GM19468 (cell line): ENCODE measurements around the gene FGD3.
"Not testable (repeated sequence)": the region's sequence is repeated elsewhere in the genome, so short reads cannot be mapped to it uniquely, and the experiment has no call there.

Source experiments
- ATAC-seq: cut with Tn5 transposase; IDR thresholded peaks from one replicate; pipeline ENCODE4 v1.9.1; 2021; ENCODE audit warnings: mild to moderate bottlenecking, moderate library complexity, moderate number of reproducible peaks; ENCODE audit not compliant: unreplicated experiment; ENCODE audit errors: extremely low read depth

Gene FGD3, protein sequence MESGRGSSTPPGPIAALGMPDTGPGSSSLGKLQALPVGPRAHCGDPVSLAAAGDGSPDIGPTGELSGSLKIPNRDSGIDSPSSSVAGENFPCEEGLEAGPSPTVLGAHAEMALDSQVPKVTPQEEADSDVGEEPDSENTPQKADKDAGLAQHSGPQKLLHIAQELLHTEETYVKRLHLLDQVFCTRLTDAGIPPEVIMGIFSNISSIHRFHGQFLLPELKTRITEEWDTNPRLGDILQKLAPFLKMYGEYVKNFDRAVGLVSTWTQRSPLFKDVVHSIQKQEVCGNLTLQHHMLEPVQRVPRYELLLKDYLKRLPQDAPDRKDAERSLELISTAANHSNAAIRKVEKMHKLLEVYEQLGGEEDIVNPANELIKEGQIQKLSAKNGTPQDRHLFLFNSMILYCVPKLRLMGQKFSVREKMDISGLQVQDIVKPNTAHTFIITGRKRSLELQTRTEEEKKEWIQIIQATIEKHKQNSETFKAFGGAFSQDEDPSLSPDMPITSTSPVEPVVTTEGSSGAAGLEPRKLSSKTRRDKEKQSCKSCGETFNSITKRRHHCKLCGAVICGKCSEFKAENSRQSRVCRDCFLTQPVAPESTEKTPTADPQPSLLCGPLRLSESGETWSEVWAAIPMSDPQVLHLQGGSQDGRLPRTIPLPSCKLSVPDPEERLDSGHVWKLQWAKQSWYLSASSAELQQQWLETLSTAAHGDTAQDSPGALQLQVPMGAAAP

DNA sequence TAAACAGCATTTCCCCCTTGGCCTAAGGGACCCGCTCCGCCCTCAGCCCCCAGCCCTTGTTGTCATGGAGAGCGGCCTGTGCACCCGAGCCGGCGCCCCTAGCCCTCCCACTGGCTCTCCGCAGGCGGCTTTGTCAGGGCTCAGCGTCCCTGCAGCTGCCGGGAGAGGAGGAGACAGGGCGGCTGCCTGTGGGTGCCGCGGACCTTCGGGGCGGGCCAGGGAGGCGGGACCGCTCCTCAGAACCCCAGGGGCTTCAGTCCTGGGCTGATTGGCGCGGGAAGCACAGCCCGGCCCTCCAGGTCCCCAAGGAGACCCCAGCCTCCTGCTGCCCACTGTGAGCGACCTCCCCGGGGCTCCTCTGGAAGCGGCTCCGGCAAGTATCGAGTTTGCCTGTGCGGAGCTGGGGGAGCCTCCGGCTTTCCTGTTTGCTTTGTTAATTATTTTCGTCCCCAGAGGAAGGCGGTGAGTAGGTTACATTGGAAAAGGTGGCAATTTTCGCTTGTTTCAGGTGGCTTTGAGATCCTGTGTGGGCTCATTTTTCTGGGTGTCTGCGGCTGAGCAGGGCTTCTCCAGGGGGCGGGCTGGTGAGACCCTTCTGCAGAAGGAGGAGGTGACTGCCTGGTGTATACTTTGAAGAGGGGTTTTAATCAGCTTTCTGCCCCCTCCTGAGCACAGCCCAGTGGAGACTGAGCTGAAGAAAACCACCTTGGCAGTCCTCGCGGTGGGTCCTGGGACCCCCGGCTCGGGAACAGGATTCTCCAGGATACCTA lies at the start of gene FGD3:
TSS of gene FGD3 (plus strand) at position 256 of the 770 bp plus-strand sequence. CDS start 28,734 bp downstream, outside the sequence.
- ATAC-seq, result no peak

DNA sequence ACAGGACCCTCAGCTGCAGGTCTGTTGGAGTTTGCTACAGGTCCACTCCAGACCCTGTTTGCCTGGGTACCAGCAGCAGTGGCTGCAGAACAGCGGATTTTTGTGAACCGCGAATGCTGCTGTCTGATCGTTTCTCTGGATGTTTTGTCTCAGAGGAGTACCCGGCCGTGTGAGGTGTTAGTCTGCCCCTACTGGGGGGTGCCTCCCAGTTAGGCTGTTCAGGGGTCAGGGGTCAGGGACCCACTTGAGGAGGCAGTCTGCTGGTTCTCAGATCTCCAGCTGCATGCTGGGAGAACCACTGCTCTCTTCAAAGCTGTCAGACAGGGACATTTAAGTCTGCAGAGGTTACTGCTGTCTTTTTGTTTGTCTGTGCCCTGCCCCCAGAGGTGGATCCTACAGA lies 42.2 kb upstream of the FGD3 start:
- not testable (repeated sequence) for ATAC-seq

DNA sequence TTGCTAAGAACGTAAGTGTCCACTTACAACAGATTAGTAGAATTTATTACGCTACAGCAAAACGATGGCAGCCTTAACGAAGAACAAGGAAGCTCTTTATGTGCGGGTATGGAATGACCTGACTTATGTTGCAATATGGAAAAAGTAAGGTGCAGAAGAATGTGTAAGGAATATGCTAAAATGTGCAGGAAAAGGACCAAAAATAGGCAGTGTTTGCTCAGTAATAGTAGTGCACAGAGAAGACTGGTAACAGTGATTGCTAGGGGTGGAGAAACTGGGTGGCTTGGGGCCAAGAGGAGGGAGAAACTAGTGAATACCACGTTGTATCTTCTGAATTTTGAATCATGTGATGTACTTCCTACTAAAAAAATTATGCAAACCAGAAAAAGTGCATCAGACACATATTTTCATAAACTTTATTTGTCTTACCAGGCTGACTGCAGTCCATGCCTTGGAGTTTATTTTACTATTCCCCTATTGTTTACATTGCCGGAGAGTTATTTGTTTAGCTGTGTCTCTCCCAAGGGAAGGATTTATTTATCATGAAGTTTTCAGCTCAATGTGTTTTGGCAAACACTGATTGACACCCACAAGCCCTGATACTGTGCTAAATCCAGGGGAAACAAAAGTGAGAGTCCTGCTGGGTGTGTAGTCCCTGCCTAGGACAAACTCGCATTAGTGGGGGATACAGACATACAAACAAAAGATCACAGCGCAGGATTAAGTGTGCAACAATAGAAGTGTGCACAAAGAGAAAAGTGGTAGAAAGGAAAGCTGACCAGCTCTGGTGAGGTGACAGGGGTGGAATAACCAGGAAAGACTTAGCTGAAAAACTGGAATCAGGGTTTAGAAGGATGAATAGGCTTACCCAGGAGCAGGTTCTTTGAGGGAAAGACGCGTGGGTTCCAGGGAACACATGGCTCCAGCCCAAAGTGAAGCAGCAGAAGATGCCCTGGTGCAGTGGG lies 35.5 kb upstream of the FGD3 start:
- no peak for ATAC-seq

DNA sequence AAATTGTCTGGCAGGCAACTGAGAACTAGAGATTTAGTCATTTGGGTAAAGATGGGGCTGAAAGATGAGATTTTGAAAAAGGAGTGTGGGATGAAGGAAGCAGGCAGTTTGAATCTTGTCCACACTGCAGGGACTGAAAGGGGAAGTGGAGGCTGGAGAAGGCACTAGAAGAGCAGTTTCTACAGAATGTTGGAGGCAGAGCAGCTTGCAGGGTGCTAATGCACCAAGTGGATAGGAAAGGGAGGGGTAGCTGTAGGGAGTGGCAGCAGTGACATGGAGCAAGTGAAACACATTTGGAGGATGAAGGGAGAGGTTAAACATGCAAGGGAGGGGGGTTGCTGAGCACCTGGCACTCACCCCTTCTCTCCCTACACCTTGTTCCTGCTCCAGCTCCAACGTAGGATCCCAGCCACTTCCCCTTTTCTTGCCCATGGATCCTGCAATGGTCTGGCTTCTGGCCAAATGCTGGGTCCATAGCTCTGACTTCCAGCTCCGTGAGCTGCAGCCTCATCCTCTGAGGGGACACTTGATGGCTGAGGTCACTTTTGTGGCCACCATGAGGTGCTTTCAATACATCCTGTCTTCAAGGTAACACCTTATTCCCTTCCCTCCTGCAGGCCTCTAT lies 30.0 kb upstream of the FGD3 start:
- no peak for ATAC-seq

DNA sequence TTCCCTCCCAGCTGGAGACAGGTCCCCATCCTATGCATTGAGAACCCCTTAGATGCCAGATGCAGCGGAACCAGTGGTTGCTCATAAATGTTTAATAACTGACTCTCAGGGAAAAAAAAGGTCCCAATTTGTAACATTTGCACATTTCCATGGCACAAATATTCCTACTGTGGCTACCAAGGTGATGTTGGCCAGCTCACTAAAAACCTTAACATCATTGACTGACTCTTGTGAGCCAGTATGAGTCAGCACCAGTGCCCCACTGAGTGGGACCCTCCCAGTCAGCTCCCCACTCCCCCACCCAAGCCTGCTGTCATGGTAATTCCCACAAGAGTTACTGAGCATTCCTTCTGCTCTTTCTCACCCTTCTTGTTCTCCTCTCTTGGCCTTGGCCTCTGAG lies 26.9 kb upstream of the FGD3 start:
- ATAC-seq, result no peak

DNA sequence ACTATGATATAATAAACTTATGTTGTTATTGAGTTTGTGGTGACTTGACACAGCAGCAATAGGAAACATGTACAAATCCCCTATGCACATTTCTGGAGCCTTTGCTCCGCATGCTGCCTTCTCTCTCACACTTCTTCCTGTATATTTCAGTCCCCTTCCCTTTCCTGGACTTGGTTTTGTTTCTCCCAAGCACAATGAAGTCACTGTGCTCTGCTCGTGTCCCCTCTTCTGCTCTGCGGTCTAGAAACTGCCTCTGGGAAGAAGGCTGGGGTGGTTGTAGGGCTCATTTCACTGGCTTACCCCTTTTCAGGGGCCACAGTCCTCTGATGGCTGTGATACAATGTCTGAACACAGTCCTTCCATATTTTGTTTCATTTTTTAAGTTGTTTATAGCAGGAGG lies 15.7 kb upstream of the FGD3 start:
- no peak for ATAC-seq

DNA sequence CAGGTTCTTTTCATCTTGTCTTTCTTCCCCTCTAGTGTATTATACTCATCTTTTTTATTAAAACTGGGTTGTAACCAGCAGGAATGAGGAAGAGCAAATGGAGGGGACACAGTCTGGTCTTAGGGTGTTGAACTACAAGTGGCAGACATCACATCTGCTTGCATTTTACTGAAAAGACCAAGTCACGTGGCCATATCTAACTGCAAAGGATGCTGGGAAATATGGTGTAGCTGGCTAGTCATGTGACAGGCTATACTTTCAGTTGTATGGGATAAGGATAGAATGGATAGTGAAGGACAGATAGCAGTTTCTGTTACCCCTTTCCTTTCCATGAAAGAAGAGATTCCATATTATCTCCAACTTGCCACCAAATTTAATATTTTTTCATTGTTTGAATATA lies 13.0 kb upstream of the FGD3 start:
- ATAC-seq, result no peak

DNA sequence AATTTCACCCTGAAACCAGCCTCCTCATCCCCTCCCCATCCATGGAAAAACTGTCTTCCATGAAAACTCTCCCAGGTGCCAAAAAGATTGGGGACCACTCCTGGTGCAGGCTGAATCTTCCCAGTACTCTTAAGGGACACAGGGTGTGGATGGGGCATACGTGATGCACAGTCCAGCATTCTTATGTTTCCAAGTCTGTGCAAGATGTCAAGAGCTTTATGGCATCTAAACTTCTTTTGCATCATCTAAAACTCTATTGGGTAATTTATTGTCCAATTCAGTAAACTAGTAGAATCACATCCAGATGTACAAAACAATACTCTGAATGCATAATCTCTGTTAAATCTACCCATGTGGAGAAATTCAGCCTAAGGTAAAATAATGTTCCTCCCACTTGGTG lies 9.3 kb upstream of the FGD3 start:
- ATAC-seq, result no peak

DNA sequence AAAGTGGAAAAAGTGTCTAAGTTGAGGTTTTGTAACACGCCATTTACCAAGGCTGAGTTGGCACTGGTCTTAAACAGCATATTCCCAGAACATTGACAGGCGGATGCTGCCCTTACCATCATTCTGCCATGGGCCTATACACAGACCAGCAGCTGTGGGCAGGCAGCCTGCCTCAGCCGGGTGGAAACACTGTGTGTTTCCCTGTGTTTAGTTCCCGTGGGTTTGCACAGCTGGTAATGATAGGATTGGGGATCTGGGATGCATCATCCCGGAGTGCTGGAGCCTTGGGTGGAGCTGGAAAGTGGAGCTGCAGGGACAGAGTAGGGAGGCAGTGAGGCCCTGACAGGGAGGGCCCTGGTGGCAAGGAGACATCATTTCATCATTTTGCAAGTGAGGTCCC lies 5.5 kb upstream of the FGD3 start:
- ATAC-seq, result no peak

DNA sequence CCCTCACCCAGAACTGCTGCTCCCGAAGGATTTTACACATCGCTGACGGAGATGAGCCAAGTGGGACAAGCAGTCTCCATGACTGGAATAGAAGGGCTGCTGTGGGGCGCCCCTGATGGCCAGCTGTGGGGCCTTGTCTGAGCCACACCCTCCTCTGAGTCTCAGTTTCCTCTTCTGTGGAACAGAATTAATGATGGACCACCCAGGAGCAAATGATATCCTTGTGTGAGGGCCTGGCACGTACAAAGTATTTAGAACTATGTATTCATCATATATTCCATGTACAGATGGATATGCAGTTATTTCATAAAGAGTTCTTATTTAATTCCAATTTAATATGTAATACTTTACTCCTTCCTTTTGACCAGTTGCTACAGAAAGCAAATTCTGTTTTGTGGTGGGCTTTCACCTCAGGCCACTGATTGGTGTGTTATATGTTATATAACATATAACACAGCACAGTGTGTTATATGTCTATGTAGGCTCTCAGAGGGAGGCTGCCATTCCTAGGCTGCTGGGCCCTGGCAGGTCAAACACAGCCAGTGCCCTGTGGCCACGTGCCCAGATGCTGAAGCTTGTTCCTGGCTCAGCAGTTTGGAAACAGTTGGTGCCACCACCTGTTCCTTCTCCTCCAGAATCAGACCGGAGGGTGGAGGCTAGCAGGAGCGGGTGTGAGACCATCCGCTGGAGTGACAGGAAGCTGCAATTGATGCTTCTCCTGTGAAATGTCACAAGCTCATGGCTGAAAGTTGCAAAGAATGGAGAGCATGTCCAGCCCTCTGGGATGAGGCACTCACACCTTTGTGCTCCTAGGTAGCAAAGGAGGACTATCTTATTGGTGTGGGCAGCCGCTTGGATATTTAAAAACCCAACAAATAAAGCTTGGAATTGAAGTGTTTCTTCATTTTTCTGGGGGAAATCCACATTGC lies 4.4 kb upstream of the FGD3 start:
- ATAC-seq, result no peak

DNA sequence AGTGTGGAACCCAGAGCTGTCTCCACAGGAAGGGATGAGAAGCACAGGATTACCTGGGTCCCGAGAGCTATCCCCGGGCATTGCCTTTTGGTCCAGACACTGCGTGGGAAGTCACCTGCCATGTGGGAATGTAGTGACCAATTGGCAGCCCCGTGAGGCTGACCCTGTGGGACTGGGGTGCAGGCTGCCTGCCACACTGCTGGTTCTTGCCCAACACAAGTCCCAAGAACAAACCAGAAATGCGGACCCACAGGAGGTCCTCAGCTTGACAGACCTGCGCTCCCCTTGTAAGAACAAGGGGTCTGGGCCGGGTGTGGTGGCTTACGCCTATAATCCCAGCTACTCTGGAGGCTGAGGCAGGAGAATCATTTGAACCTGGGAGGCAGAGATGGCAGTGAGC lies 2.4 kb upstream of the FGD3 start:
- no peak for ATAC-seq

DNA sequence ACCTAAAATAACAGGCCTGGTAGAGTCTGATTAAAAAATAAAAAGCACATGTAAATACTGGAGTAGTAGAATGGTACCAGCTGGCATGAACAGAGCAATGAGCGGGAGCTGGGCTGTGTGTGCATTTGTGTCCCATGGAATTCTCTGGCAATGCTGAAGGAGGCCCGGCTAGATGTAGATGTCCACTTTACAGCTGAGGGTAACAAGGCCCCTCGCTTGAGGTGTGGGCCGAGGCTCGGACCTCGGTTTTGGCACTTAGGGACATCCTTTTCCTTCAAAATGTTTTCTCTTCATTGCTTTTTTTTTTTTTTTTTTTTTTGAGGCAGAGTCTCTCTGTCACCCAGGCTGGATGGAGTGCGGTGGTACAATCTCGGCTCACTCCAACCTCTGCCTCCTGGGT lies 1.5 kb upstream of the FGD3 start:
- no peak for ATAC-seq

DNA sequence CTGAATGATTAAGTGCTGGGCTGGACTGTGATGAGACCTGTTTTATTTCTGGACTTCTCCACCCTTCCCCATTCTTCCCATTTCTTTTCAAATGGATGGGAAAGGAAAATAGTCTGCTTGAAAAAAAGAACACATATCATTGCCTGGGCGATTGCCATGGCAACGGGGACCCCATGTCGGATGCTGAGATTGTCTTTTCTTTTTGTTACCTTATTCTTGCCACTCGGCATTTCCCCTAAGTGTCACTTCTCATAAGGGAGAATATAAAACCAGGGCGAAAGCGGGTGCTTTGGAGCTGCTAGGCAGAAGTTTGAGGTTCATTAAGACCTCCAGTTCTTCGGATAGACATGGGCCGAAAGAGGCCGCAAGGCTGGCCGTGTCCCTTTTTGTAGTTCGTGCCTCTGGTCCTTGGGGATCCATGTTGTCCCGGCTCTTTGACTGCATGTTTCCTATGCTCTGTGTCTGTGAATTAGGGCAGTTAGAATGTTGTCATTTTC lies 763 bp downstream of the FGD3 start:
- ATAC-seq, result no peak

DNA sequence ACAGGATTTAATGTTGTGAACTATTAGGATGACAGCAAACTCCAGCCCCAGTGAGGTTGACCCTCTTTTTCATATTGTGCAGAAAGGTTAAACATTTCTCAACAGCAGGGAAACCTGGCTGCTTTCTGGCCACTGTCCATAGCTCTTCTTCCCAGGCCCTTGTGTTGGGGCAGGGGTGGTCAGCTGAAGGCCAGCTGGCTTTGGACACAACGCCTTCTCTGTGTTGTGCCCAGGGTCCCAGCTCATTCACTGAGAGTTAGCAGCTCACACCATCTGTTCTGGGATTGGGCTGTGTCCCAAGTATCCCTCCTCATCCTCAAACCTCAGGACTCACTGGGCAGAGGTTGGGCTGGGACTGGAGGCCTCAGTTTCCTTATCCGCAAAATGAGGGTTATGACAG lies 1.3 kb downstream of the FGD3 start:
- ATAC-seq, result no peak

DNA sequence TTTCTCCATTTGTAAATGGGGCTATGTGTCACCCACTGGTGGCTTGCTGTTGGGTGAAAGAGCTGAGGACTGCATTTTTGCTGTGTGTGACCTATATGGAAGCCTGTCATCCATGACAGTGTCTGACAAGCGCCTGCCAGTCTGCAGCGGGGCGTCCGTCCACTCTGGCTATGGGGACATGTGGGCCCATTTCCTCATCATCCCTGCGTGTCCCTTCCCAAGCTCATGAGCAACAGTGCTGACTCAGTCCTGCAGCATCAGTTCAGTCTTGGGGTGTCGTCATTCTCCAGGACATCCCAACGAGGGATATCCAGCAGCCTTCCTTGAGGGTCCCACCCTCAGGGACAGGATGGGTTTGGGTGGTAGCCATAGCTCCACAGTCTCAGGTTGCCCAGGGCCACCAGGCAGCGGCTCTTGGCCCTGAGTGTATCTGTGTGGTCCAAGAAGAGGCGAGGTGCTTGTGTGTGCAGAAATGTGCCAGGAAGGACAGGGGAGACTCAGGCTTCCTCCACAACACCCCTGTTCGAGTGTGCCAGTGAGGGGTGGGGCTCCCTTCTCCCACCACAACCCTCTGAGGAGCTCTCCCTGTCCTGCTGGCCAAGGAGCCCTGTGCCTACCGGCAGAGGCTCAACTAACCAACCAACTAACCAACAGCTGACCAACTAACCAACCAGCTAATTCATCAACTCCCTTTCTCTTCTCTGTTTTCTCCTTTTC lies 2.1 kb downstream of the FGD3 start:
- no peak for ATAC-seq

DNA sequence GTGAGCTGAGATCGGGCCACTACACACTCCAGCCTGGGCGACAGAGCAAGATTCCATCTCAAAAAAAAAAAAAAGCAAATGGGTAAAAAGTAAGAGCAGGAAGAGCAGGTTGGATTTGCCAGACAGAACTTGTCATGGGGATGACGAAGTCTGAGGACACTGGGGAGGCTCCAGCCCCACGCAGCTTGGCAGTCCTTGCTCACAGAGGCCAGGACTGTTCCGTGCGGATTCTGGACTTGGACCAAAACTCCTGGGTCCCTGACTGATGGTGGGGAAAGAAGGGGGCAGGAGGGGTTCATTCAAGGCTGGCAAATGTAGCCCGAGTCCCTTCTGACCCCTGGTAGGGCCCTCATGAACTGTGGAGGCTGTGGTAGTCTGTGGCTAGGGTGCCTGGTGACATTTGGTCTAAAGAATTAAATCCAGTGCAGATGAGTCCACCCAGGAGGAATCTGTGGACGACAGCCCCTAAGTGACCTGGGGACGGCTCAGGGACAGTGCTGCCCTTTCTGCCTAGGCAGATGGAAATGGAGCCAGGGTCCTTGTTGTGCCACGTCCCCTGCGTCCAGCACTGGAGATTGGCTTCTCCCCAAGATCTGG lies 3.1 kb downstream of the FGD3 start:
- ATAC-seq, result no peak

DNA sequence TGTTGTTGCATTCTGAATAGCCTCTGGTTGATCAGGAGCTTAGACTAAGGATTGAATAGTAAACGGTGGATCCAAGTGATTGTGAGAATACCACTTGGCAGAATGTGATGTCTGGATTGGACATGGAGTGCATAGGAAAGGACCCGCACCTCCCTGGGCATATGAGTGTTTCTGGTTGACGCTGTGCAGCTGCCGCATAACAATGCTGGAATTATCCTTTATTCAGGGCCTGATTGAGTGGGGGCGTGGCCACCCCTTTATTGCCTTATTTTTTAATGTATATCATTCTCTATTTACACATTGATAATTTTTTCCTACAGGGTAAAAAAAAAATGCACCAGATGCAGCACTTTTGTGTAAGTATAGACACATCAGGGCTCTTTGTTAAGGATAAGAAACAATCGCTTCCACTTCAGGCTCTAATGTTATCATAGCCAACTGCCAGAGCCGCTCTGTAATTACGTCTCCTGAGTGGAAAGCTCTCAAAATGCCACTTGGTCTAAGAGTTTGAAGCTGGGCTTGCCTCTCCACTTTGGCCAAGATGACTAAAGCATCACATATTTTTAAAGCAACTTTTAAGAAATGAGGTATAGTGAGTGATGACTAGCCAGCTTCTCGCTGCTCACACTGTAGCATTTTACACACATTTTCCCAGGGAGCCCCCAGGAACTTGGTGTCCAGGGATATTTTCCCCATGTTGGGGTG lies 5.7 kb downstream of the FGD3 start:
- ATAC-seq, result no peak
